Fibroblast of lung (primary cell): ENCODE data around the gene PPP1R14B. TPM values are rescaled to one million over a fixed set of nuclear protein-coding genes. Genes with fewer than 3 reads are reported as not detected.
A peak's percentile ranks its signal among the peaks of the same experiment; 100 is the strongest.

ENCODE experiments used
- DNase-seq, 2 donors: peaks; one replicate each; pipeline versions ENCODE4 v3.0.0 to v3.0.0-alpha.2; 2010; ENCODE audit warnings: low read depth in 2 of 2
- H2AFZ ChIP-seq: 2 replicates; pipeline ENCODE4 v1.5.1; 2012; ENCODE audit warnings: low read length, control low read depth, inconsistent platforms
- H3K27ac ChIP-seq: 2 replicates; pipeline ENCODE4 v1.5.1; 2011; ENCODE audit warnings: low read length, control low read depth; ENCODE audit not compliant: insufficient read depth
- H3K27me3 ChIP-seq: 2 replicates; pipeline ENCODE4 v1.5.1; 2011; ENCODE audit warnings: mild to moderate bottlenecking, low read length; ENCODE audit not compliant: control insufficient read depth, insufficient read depth
- H3K36me3 ChIP-seq: 2 replicates; pipeline ENCODE4 v1.5.1; 2011; ENCODE audit warnings: low read length; ENCODE audit not compliant: control insufficient read depth, insufficient read depth
- H3K4me1 ChIP-seq: 2 replicates; pipeline ENCODE4 v1.5.1; 2011; ENCODE audit warnings: low read length; ENCODE audit not compliant: control insufficient read depth, insufficient read depth; ENCODE audit errors: extremely low read depth
- H3K4me2 ChIP-seq: 2 replicates; pipeline ENCODE4 v1.5.1; 2011; ENCODE audit warnings: low read length, control low read depth; ENCODE audit not compliant: insufficient read depth; ENCODE audit errors: extremely low read depth
- H3K4me3 ChIP-seq, 4 experiments: fragments of 200-600 bp in 1 of 4; sonication (generic) in 1 of 4; replicated peaks in 1 of 4; 2 replicates each; pipeline ENCODE4 v1.5.1; 2011 to 2016; ENCODE audit warnings: low read length in 4 of 4, low read depth in 3 of 4, mild to moderate bottlenecking in 3 of 4, control low read depth in 2 of 4, inconsistent platforms in 1 of 4, mixed read lengths in 1 of 4; ENCODE audit not compliant: insufficient read depth in 1 of 4; ENCODE audit errors: control extremely low read depth in 1 of 4
- H3K79me2 ChIP-seq: 2 replicates; pipeline ENCODE4 v1.5.1; 2012; ENCODE audit warnings: mild to moderate bottlenecking, low read length, inconsistent platforms; ENCODE audit not compliant: control insufficient read depth, insufficient read depth
- H3K9ac ChIP-seq: 2 replicates; pipeline ENCODE4 v1.5.1; 2011; ENCODE audit warnings: mild to moderate bottlenecking, low read length, control low read depth; ENCODE audit not compliant: insufficient read depth
- H3K9me3 ChIP-seq: 2 replicates; pipeline ENCODE4 v1.5.1; 2012; ENCODE audit warnings: low read depth, low read length; ENCODE audit not compliant: control insufficient read depth, insufficient read depth
- H4K20me1 ChIP-seq: 2 replicates; pipeline ENCODE4 v1.5.1; 2011; ENCODE audit warnings: low read length; ENCODE audit not compliant: control insufficient read depth, insufficient read depth; ENCODE audit errors: extremely low read depth
- EZH2 ChIP-seq: IDR thresholded peaks from 2 replicates; pipeline ENCODE4 v1.5.1; 2012; ENCODE audit warnings: low read length, control low read depth, mild to moderate bottlenecking; ENCODE audit errors: missing control alignments
- polyA plus RNA-seq, 2 donors: library from polyadenylated mRNA; depleted of rRNA in 1 of 2; stranded (reverse) in 1 of 2; unstranded in 1 of 2; fragments of >200 nt; gene quantifications; 2 replicates each; pipeline ENCODE4 v1.2.1, GENCODE V29; 2011 to 2012; ENCODE audit warnings: missing spikeins in 1 of 2
- total RNA-seq: library from RNA; depleted of rRNA; stranded (reverse); fragments of >200 nt; gene quantifications from 2 replicates; pipeline ENCODE4 v1.2.1, GENCODE V29; 2014
- TF ChIP-seq, protein P1 (sequence below), 2 donors: IDR thresholded peaks in 1 of 2; conservative IDR thresholded peaks in 1 of 2; 1 replicate in 1 of 2; 2 replicates in 1 of 2; pipeline ENCODE4 v1.5.1; 2011 to 2012; ENCODE audit warnings: low read length in 2 of 2, control low read depth in 1 of 2, inconsistent platforms in 1 of 2, low read depth in 1 of 2, mild to moderate bottlenecking in 1 of 2

Gene PPP1R14B
- total and polyA plus RNA-seq, 2 donors (not counting 1 experiment from before 2014, with no cell fraction given): 107 to 122 TPM

DNA sequence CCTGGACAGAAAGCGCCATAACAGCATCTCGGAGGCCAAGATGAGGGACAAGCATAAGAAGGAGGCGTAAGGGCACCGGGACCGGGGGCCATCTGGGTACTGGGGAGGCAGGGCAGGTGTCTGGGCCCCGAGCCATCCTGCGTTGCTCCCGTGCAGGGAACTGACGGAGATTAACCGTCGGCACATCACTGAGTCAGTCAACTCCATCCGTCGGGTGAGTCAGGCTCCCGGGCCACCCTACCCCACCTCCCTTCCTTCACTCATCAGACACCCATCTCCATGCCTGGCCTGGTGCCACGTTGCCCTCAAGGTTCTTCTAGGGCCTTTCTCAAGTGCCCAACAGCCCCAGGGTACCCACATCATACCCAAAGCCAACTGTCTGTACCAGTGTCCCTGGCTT, 19.6 kb upstream of the PPP1R14B start:
- Histone ChIP-seq H3K79me2 (no peaks in the 10 kb centered on the region), H3K27ac (no peak overlapping the region), H3K27me3 (no peaks in the 10 kb centered on the region), H3K4me1 (peaks cover 19% of the 10 kb centered on the region), H3K36me3 (peaks cover 34% of the 10 kb centered on the region), H3K9me3 (no peaks in the 10 kb centered on the region), H3K9ac (no peak overlapping the region), H3K4me2 (no peak overlapping the region), H4K20me1 (no peaks in the 10 kb centered on the region), H2AFZ (no peak overlapping the region), H3K4me3 (no peak overlapping the region)
- TF ChIP-seq, protein P1, sequence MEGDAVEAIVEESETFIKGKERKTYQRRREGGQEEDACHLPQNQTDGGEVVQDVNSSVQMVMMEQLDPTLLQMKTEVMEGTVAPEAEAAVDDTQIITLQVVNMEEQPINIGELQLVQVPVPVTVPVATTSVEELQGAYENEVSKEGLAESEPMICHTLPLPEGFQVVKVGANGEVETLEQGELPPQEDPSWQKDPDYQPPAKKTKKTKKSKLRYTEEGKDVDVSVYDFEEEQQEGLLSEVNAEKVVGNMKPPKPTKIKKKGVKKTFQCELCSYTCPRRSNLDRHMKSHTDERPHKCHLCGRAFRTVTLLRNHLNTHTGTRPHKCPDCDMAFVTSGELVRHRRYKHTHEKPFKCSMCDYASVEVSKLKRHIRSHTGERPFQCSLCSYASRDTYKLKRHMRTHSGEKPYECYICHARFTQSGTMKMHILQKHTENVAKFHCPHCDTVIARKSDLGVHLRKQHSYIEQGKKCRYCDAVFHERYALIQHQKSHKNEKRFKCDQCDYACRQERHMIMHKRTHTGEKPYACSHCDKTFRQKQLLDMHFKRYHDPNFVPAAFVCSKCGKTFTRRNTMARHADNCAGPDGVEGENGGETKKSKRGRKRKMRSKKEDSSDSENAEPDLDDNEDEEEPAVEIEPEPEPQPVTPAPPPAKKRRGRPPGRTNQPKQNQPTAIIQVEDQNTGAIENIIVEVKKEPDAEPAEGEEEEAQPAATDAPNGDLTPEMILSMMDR (conservative IDR thresholded peaks at IDR 0.05 in 1 of 2, IDR thresholded peaks at IDR 0.05 in 1 of 2; ENCODE audit: low read depth in 1 of 2, low read length in 2 of 2): no peak
- TF ChIP-seq EZH2: no peak
- DNase-seq: peak in 1 of 2 donors; percentile 23

DNA sequence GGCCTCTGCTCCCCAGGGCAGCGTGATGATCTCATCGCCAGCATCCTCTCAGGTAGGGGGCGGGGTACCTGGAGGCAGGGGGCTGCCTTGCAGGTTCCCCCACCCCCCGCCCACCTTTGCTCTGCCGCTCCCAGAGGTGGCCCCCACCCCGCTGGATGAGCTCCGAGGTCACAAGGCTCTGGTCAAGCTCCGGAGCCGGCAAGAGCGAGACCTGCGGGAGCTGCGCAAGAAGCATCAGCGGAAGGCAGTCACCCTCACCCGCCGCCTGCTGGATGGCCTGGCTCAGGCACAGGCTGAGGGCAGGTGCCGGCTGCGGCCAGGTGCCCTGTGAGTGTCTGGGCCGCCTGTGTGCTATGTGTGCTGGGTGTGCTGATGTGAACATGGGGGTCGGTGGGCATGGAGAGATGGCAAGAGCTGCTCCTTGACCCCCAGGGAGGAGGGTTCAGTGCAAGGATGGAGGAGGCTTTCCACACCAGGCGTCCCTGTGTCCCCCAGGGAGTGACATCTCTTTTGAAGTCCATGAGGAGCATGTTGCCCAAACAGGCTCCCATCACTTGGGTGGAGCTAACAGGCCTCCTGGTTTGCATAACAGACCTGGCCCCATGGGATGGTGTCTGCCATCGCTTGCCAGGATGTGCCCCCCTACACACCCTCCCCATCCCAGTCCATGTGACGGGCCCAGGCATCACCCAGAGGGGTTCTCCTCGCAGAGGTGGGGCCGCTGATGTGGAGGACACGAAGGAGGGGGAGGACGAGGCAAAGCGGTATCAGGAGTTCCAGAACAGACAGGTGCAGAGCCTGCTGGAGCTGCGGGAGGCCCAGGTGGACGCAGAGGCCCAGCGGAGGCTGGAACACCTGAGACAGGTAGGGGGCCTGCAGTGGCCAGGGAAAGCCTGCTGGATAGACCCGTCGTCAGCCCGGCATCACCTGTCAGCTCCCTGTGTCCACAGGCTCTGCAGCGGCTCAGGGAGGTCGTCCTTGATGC, 18.7 kb upstream of the PPP1R14B start:
- TF ChIP-seq, protein P1 (conservative IDR thresholded peaks at IDR 0.05 in 1 of 2, IDR thresholded peaks at IDR 0.05 in 1 of 2; ENCODE audit: low read depth in 1 of 2, low read length in 2 of 2): no peak
- TF ChIP-seq EZH2: no peak
- DNase-seq: no peak
- Histone ChIP-seq H3K36me3 (peaks cover 37% of the 10 kb centered on the region), H3K27me3 (no peaks in the 10 kb centered on the region), H3K27ac (no peak overlapping the region), H3K4me2 (no peak overlapping the region), H3K9ac (no peak overlapping the region), H2AFZ (no peak overlapping the region), H4K20me1 (no peaks in the 10 kb centered on the region), H3K4me1 (peaks cover 18% of the 10 kb centered on the region), H3K9me3 (no peaks in the 10 kb centered on the region), H3K79me2 (no peaks in the 10 kb centered on the region), H3K4me3 (no peak overlapping the region)

DNA sequence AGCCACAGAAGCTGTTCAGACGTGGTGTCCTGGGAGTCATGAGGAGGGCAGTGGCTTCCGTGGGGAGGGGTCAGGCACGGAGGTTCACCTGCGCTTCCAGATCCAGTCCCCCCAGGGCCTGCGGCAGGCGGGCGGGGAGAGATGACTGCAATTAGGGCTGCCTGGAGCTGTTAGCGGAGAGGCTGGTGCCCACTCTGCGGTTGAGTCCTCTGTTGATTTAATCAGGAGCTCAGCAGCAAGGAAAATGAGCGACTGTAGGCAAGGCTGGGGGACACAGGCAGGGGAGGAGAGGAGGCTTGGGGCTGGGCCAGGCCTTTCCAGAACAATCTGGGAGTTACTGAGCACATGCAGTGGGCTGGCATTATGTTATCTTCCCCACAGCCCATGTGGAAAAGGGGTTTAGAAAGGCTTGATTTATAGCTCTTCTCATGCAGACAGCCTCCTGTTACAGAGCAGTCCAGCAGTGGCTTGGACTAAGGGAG, 17.7 kb upstream of the PPP1R14B start:
- no peak for TF ChIP-seq EZH2
- TF ChIP-seq, protein P1 (conservative IDR thresholded peaks at IDR 0.05 in 1 of 2, IDR thresholded peaks at IDR 0.05 in 1 of 2; ENCODE audit: low read depth in 1 of 2, low read length in 2 of 2): no peak
- Histone ChIP-seq H3K27ac (no peak overlapping the region), H2AFZ (no peak overlapping the region), H3K4me3 (no peak overlapping the region), H3K9me3 (no peaks in the 10 kb centered on the region), H3K4me1 (peaks cover 17% of the 10 kb centered on the region), H3K4me2 (no peak overlapping the region), H3K36me3 (peaks cover 41% of the 10 kb centered on the region), H3K27me3 (no peaks in the 10 kb centered on the region), H4K20me1 (no peaks in the 10 kb centered on the region), H3K9ac (no peak overlapping the region), H3K79me2 (no peaks in the 10 kb centered on the region)
- no peak for DNase-seq
